H1 (cell line): ENCODE measurements around the gene VGLL2. TPM values are rescaled to one million over a fixed set of nuclear protein-coding genes. Genes with fewer than 3 reads are reported as not detected.

Source experiments
- CTCF ChIA-PET: fragments of 300-600 bp; sonication (Branson Sonifier 250); formaldehyde crosslinking; loops from one replicate; lab custom pipeline; 2021; ENCODE audit not compliant: partially characterized antibody; lab: Charles Lee
- POLR2A ChIA-PET: fragments of 300-600 bp; sonication (Branson Sonifier 250); formaldehyde crosslinking; loops from one replicate; lab custom pipeline; 2021; ENCODE audit warnings: inconsistent platforms; ENCODE audit not compliant: partially characterized antibody; lab: Charles Lee
- DNase-seq, 2 experiments: peaks; one replicate each; pipeline versions ENCODE4 v3.0.0 to v3.0.0-alpha.2; 2010 to 2022; ENCODE audit warnings: low spot score in 2 of 2, low read depth in 1 of 2, mixed read lengths in 1 of 2
- FAIRE-seq: peaks from 2 replicates; lab custom pipeline; 2011; peaks lifted over from hg19 to GRCh38; lab: Jason Lieb, UNC
- H2AFZ ChIP-seq: 2 replicates; pipeline ENCODE4 v1.8.1; 2012; ENCODE audit warnings: low read length, inconsistent platforms
- H2AK5ac ChIP-seq: 2 replicates; pipeline ENCODE4 v1.6.1; 2013; ENCODE audit warnings: low read depth, low read length
- H2BK120ac ChIP-seq: replicated peaks from 2 replicates; pipeline ENCODE3; 2013; ENCODE audit warnings: low read depth, low read length, inconsistent platforms
- H2BK12ac ChIP-seq: 2 replicates; pipeline ENCODE4 v1.6.1; 2013; ENCODE audit warnings: low read depth, low read length
- H2BK15ac ChIP-seq: 2 replicates; pipeline ENCODE4 v1.6.1; 2013; ENCODE audit warnings: low read length
- H2BK20ac ChIP-seq: 2 replicates; pipeline ENCODE4 v1.6.1; 2013; ENCODE audit warnings: low read length
- H2BK5ac ChIP-seq: 2 replicates; pipeline ENCODE4 v1.6.1; 2013; ENCODE audit warnings: low read depth, low read length
- H3K14ac ChIP-seq: 2 replicates; pipeline ENCODE4 v1.6.1; 2013; ENCODE audit warnings: inconsistent platforms; ENCODE audit not compliant: insufficient read length
- H3K18ac ChIP-seq: 2 replicates; pipeline ENCODE4 v1.6.1; 2013; ENCODE audit warnings: low read length; ENCODE audit errors: extremely low read depth
- H3K23ac ChIP-seq: 2 replicates; pipeline ENCODE4 v1.6.1; 2013; ENCODE audit warnings: inconsistent platforms; ENCODE audit not compliant: insufficient read length
- H3K23me2 ChIP-seq: 2 replicates; pipeline ENCODE4 v1.6.1; 2013; ENCODE audit warnings: low read depth, low read length
- H3K27ac ChIP-seq: 2 replicates; pipeline ENCODE4 v1.6.1; 2011; ENCODE audit warnings: low read depth, low read length, inconsistent platforms
- H3K27me3 ChIP-seq, 4 experiments: replicated peaks in 1 of 4; 1 replicate in 1 of 4; 2 replicates in 3 of 4; pipeline versions ENCODE4 v1.6.1 to v1.8.1; 2011 to 2013; ENCODE audit warnings: low read length in 3 of 4, mild to moderate bottlenecking in 3 of 4, inconsistent platforms in 2 of 4, mixed read lengths in 2 of 4, moderate library complexity in 1 of 4; ENCODE audit not compliant: control insufficient read depth in 3 of 4, insufficient read depth in 3 of 4; ENCODE audit errors: extremely low read depth in 1 of 4
- H3K36me3 ChIP-seq, 4 experiments: 2 replicates each; pipeline versions ENCODE4 v1.6.1 to v1.8.1; 2011 to 2013; ENCODE audit warnings: mild to moderate bottlenecking in 4 of 4, low read length in 3 of 4, moderate library complexity in 2 of 4, control low read depth in 1 of 4, inconsistent platforms in 1 of 4; ENCODE audit not compliant: insufficient read depth in 4 of 4, control insufficient read depth in 2 of 4
- H3K4ac ChIP-seq: replicated peaks from 2 replicates; pipeline ENCODE3; 2013; ENCODE audit warnings: low read length, low read depth, mixed read lengths, inconsistent platforms; ENCODE audit not compliant: insufficient read length
- H3K4me1 ChIP-seq, 4 experiments: replicated peaks in 1 of 4; 1 replicate in 1 of 4; 2 replicates in 3 of 4; pipeline versions ENCODE4 v1.6.1 to v1.8.1; 2011 to 2013; ENCODE audit warnings: low read length in 3 of 4, inconsistent platforms in 2 of 4, mixed read lengths in 1 of 4; ENCODE audit not compliant: insufficient read depth in 4 of 4, control insufficient read depth in 3 of 4
- H3K4me2 ChIP-seq, 2 experiments: 2 replicates each; pipeline versions ENCODE4 v1.6.1 to v1.8.1; 2011 to 2013; ENCODE audit warnings: low read depth in 2 of 2, low read length in 2 of 2, control low read depth in 1 of 2, inconsistent platforms in 1 of 2, mild to moderate bottlenecking in 1 of 2; ENCODE audit not compliant: insufficient read depth in 1 of 2
- H3K4me3 ChIP-seq, 4 experiments: fragments of 200-600, 300-600 bp in 1 of 4; sonication (generic), shearing (Covaris generic), sonication (Bioruptor Twin) in 1 of 4; 2 replicates each; pipeline versions ENCODE4 v1.5.1 to v1.8.1; 2011 to 2016; ENCODE audit warnings: low read length in 4 of 4, low read depth in 3 of 4, control low read depth in 2 of 4, inconsistent platforms in 2 of 4, mild to moderate bottlenecking in 2 of 4, mixed read lengths in 1 of 4, moderate library complexity in 1 of 4; ENCODE audit not compliant: insufficient read depth in 2 of 4; ENCODE audit errors: extremely low read depth in 1 of 4
- H3K56ac ChIP-seq: replicated peaks from 2 replicates; pipeline ENCODE3; 2013; ENCODE audit warnings: low read depth, mild to moderate bottlenecking, mixed read lengths, low read length, inconsistent platforms; ENCODE audit not compliant: insufficient read length
- H3K79me1 ChIP-seq: 2 replicates; pipeline ENCODE4 v1.6.1; 2013; ENCODE audit warnings: low read depth, low read length, control low read depth
- H3K79me2 ChIP-seq, 2 experiments: 2 replicates each; pipeline versions ENCODE4 v1.6.1 to v1.8.1; 2012 to 2013; ENCODE audit warnings: low read length in 2 of 2, mild to moderate bottlenecking in 2 of 2, inconsistent platforms in 1 of 2; ENCODE audit not compliant: insufficient read depth in 2 of 2, control insufficient read depth in 1 of 2
- H3K9ac ChIP-seq, 4 experiments: replicated peaks in 1 of 4; 1 replicate in 1 of 4; 2 replicates in 3 of 4; pipeline versions ENCODE4 v1.6.1 to v1.8.1; 2011 to 2013; ENCODE audit warnings: low read depth in 3 of 4, low read length in 3 of 4, control low read depth in 2 of 4, mild to moderate bottlenecking in 2 of 4, moderate library complexity in 2 of 4, inconsistent platforms in 1 of 4; ENCODE audit errors: extremely low read depth in 1 of 4
- H3K9me3 ChIP-seq, 2 experiments: 2 replicates each; pipeline versions ENCODE4 v1.6.1 to v1.8.1; 2012 to 2013; ENCODE audit warnings: mild to moderate bottlenecking in 2 of 2, moderate library complexity in 2 of 2, control low read depth in 1 of 2, inconsistent platforms in 1 of 2, low read depth in 1 of 2, low read length in 1 of 2, mixed read lengths in 1 of 2; ENCODE audit not compliant: insufficient read depth in 2 of 2
- H4K20me1 ChIP-seq, 2 experiments: replicated peaks in 1 of 2; 2 replicates each; pipeline versions ENCODE3 to v1.8.1; 2011 to 2013; ENCODE audit warnings: inconsistent platforms in 2 of 2, low read length in 2 of 2, mild to moderate bottlenecking in 1 of 2; ENCODE audit not compliant: insufficient read depth in 2 of 2, control insufficient read depth in 1 of 2
- H4K5ac ChIP-seq: 2 replicates; pipeline ENCODE4 v1.6.1; 2013; ENCODE audit warnings: low read length, low read depth, mixed read lengths, inconsistent platforms; ENCODE audit not compliant: insufficient read length
- H4K8ac ChIP-seq: 2 replicates; pipeline ENCODE4 v1.8.0; 2013; ENCODE audit warnings: mild to moderate bottlenecking, moderate library complexity, low read length, inconsistent platforms; ENCODE audit not compliant: insufficient read depth; ENCODE audit errors: extremely low read depth
- H4K91ac ChIP-seq: replicated peaks from 2 replicates; pipeline ENCODE3; 2013; ENCODE audit warnings: low read length, mixed read lengths, inconsistent platforms; ENCODE audit not compliant: insufficient read length
- ATF3 ChIP-seq: IDR thresholded peaks from 2 replicates; pipeline ENCODE4 v1.6.1; 2011; ENCODE audit warnings: low read depth, mild to moderate bottlenecking, low read length; ENCODE audit not compliant: insufficient read depth
- CHD2 ChIP-seq: IDR thresholded peaks from 2 replicates; pipeline ENCODE4 v1.6.1; 2012; ENCODE audit warnings: low read length, improper control_type of control experiment
- EP300 ChIP-seq, 2 experiments: IDR thresholded peaks; 1 replicate in 1 of 2; 2 replicates in 1 of 2; pipeline ENCODE4 v1.6.1; 2011 to 2012; ENCODE audit warnings: low read depth in 2 of 2, low read length in 2 of 2, mild to moderate bottlenecking in 2 of 2, borderline replicate concordance in 1 of 2, inconsistent platforms in 1 of 2, moderate library complexity in 1 of 2
- JUND ChIP-seq: IDR thresholded peaks from 2 replicates; pipeline ENCODE4 v1.6.1; 2011; ENCODE audit warnings: mild to moderate bottlenecking, improper control_type of control experiment, low read length
- KDM5A ChIP-seq: fragments of 200-600 bp; IDR thresholded peaks from 2 replicates; pipeline ENCODE4 v1.7.1; 2012; ENCODE audit warnings: mild to moderate bottlenecking, low read length, inconsistent platforms, mixed read lengths
- SP2 ChIP-seq: IDR thresholded peaks from 2 replicates; pipeline ENCODE4 v1.6.1; 2012; ENCODE audit warnings: mild to moderate bottlenecking, low read length, inconsistent platforms
- WGBS, 2 experiments: shearing (Covaris generic) in 1 of 2; methylation state at CpG; one replicate each; pipeline versions ENCODE4 v1.1.6 to v1.1.7; 2013 to 2015; ENCODE audit warnings: low lambda C conversion rate in 2 of 2, mixed read lengths in 2 of 2, inconsistent platforms in 1 of 2, low coverage in 1 of 2, missing lambda C conversion rate in 1 of 2; ENCODE audit not compliant: insufficient replicate concordance in 2 of 2, insufficient coverage in 1 of 2, insufficient read length in 1 of 2; ENCODE audit errors: extremely low coverage in 1 of 2, missing lambda C conversion rate in 1 of 2; 5-methylcytosine and 5-hydroxymethylcytosine counted together
- polyA plus RNA-seq, 7 experiments: library from polyadenylated mRNA; depleted of rRNA in 3 of 7; stranded (reverse) in 5 of 7; unstranded in 2 of 7; fragments of >200 nt in 5 of 7; fragments of 200-250 nt in 2 of 7; gene quantifications; 1 replicate in 5 of 7; 2 replicates in 1 of 7; 4 replicates in 1 of 7; pipeline versions ENCODE4 v1.2.1 to v1.2.3, GENCODE V29; 2011 to 2013; ENCODE audit warnings: missing spikeins in 2 of 7, mixed read lengths in 2 of 7
- total RNA-seq: library from RNA; stranded (reverse); fragmentation: NEBNext Ultra II Directional; extraction: Animal tissue kit (Norgen Biotek cat#: 25700); gene quantifications from 2 replicates; pipeline ENCODE4 v1.2.1, GENCODE V29; 2021

The VGLL2 gene
- total and polyA plus RNA-seq, 2 of the 8 experiments (the other 6 are each of a cell fraction or from before 2014, with no cell fraction given), result not detected

GRCh38 chr6:117275205-117275604 lies 9.8 kb downstream of the VGLL2 start:
- Histone ChIP-seq H2BK15ac (no peak overlapping the region), H4K8ac (no peak overlapping the region), H3K4me2 (no peak overlapping the region), H3K27ac (no peak overlapping the region), H3K4me3 (no peak overlapping the region), H3K9ac (no peak overlapping the region), H3K27me3 (peaks cover 13 to 37% (median 26%) of the 10 kb centered on the region in 4 experiments), H3K18ac (no peak overlapping the region), H3K36me3 (no peaks in the 10 kb centered on the region), H3K9me3 (no peaks in the 10 kb centered on the region), H2BK12ac (no peak overlapping the region), H4K20me1 (no peaks in the 10 kb centered on the region), H2BK120ac (no peak overlapping the region), H2AK5ac (no peak overlapping the region), H3K4ac (no peak overlapping the region), H3K23me2 (peaks cover 4% of the 10 kb centered on the region; the same call in 1 of the 2 replicates), H2AFZ (no peak overlapping the region), H3K79me1 (no peaks in the 10 kb centered on the region)
- 93% methylated on average over 9 of the region's 9 CpGs; no CpG with 5 or more reads in 1 of the 2 experiments for WGBS, 2 experiments
- FAIRE-seq, result no peak
- POLR2A ChIA-PET, result no interaction called here
- CTCF ChIA-PET, result no interaction called here
- TF ChIP-seq SP2 (no peak), EP300 (IDR thresholded peaks at IDR 0.05; ENCODE audit: borderline replicate concordance in 1 of 2, low read depth in 2 of 2, low read length in 2 of 2) (no peak), KDM5A (no peak), JUND (no peak), CHD2 (no peak), ATF3 (no peak)
- TF ChIP-seq, all 59 proteins: peak for 0
- H3K56ac ChIP-seq, result no peak overlapping the region
- no peak overlapping the region for H4K91ac ChIP-seq
- H2BK5ac ChIP-seq, result no peak overlapping the region
- no peak overlapping the region for H3K14ac ChIP-seq
- H4K5ac ChIP-seq, result no peak overlapping the region
- no peak for DNase-seq
- H2BK20ac ChIP-seq, result no peak overlapping the region
- H3K23ac ChIP-seq, result no peak overlapping the region
- no peaks in the 10 kb centered on the region; a peak in 2 of 7 replicates for H3K4me1 ChIP-seq
- H3K79me2 ChIP-seq, result no peaks in the 10 kb centered on the region
